HG03196 (cell line): ENCODE data around the gene SPATA19.

ENCODE experiments used
- ATAC-seq: cut with Tn5 transposase; IDR thresholded peaks from one replicate; pipeline ENCODE4 v1.9.1; 2021; ENCODE audit not compliant: unreplicated experiment

The SPATA19 gene

GRCh38 chr11:133835593-133836548 is 9.4 kb downstream of the SPATA19 start:
- ATAC-seq, result no peak

- peak; percentile 84 for ATAC-seq
Measured at GRCh38 chr11:133834682-133835592, 10.4 kb downstream of the SPATA19 start.

GRCh38 chr11:133833898-133834681 is 11.2 kb downstream of the SPATA19 start:
- ATAC-seq, result no peak

GRCh38 chr11:133832991-133833897 is 12.1 kb downstream of the SPATA19 start:
- ATAC-seq, result no peak

- no peak for ATAC-seq
Measured at GRCh38 chr11:133832096-133832990, 13.0 kb downstream of the SPATA19 start.

GRCh38 chr11:133830931-133831907 is 14.1 kb downstream of the SPATA19 start:
- ATAC-seq, result no peak

- no peak for ATAC-seq
Measured at GRCh38 chr11:133829566-133829965, 15.7 kb downstream of the SPATA19 start.

GRCh38 chr11:133828871-133829270 is 16.4 kb downstream of the SPATA19 start:
- no peak for ATAC-seq

GRCh38 chr11:133827556-133827955 is 17.8 kb downstream of the SPATA19 start:
- no peak for ATAC-seq

- no peak for ATAC-seq
Measured at GRCh38 chr11:133826866-133827265, 18.4 kb downstream of the SPATA19 start.

- ATAC-seq, result no peak
Measured at GRCh38 chr11:133825666-133826065, 19.6 kb downstream of the SPATA19 start.

GRCh38 chr11:133825156-133825555 is 20.2 kb downstream of the SPATA19 start:
- no peak for ATAC-seq

GRCh38 chr11:133824593-133824992 is 20.7 kb downstream of the SPATA19 start:
- no peak for ATAC-seq

GRCh38 chr11:133823614-133824013 is 21.7 kb downstream of the SPATA19 start:
- no peak for ATAC-seq

GRCh38 chr11:133823211-133823610 is 22.1 kb downstream of the SPATA19 start:
- no peak for ATAC-seq

- no peak for ATAC-seq
Measured at GRCh38 chr11:133821776-133822175, 23.5 kb downstream of the SPATA19 start.

GRCh38 chr11:133819746-133820315 is 25.5 kb downstream of the SPATA19 start:
- no peak for ATAC-seq
